ENCODE results near the gene MOK.
"Not testable (repeated sequence)": the region's sequence is repeated elsewhere in the genome, so short reads cannot be mapped to it uniquely, and the experiment has no call there.

MOK gene

DNA sequence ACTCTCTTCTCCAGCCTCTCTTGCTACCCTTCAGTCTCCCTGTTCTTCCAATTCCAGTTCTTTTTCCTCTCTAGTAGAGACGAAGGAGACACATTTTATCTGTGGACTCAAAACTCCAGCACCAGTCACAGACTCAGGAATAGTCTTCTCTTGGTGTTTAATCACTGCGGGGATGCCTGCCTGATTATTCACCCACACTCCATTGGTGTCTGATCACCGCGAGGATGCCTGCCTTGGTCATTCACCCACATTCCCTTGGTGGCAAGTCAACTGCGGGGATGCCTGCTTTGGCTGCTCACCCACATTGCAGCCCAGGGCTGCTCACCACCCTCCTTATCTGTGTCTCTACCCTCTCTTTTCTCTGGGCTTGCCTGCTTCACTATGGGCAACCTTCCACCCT, 64.5 kb downstream of the MOK start:
- not testable (repeated sequence) for DNase-seq

DNA sequence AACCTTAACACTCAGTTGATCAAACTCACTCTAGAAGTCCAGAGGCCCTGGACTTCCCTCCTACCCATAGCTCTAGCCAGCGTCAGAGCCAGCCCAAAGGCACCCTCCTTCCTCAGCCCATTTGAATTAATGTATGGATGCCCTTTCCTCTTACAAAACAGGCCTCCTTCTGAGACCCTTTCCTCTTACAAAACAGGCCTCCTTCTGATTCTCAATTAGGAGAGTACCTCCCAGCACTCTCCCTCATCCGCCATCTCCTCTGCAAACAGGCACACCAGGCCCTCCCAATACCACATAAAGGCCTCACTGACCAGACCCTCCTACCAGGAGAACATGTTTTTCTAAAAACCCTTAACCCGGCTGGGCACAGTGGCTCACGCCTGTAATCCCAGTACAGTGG, 65.7 kb downstream of the MOK start:
- DNase-seq: no peak

DNA sequence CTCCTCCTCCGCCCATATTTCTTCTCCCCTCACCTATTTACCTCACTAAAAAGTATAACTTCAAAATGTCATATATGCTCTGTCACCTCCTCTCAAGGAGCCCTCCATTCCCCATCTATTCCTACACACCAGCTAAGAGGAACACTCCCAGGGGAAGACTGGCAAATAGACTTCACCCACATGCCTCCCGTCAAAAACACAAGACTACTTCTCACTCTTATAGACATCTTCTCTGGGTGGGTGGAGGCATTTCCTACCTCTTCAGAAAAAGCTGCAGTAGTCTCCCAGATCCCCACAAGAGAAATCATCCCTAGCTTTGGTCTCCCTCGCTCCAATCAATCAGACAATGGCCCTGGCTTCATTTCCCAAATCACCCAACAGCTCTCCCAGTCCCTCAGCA, 66.2 kb downstream of the MOK start:
- no peak for DNase-seq

DNA sequence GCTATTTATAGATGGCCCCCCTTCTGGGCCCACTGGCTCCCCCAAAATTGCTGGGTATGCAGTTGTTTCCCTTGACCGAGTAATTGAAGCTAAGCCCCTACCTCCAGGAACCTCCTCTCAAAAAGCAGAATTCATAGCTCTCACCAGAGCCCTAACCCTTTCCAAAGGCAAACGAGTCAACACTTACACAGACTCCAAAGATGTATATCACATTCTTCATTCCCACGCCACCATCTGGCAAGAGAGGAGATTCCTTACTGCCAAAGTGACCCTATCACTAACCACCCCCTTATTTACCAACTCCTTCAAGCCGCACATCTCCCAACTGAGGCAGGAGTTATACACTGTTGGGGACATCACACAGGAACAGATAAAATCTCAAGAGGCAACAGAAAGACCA, 66.8 kb downstream of the MOK start:
- no peak for DNase-seq

DNA sequence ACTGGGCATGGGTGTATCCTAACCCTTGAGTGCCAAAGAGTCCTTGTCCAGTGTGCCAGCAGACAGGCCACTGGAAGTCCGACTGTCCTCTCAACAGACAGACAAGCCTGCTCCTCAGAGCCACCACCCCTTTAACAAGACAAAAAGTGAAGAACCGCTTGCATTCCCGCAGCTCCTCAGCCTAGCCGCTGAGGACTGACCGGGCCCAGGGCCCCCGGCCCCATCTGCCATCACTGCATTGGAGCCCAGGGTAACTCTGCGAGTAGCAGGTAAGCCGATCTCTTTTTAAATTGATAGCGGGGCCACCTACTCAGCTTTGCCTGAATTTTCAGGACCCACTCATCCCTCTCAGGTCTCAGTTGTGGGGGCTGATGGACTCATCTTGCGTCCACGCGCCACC, 68.9 kb downstream of the MOK start:
- no peak for DNase-seq

DNA sequence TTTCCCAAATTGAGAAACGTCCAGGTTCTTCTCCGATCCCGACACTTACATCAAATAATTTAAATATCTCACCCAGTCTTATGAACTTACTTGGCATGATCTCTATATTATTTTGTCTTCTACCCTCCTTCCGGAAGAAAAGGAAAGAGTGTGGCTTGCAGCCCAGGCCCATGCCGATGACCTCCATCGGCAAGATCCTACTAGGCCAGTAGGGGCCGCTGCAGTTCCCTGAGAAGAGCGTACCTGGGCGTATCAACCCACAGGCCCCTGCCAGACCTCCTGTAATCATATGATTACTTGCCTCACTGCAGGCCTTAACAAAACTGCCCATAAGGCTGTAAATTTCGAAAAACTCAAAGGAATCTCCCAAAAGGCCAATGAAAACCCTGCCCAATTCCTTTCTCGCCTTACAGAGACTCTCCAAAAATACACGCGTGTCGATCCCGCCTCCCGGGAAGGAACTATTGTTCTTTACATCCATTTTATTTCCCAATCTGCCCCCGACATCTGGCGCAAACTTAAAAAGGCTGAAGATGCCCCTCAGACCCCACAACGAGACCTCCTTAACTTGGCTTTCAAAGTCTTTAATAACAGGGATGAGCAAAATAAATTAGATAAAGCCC, 69.6 kb downstream of the MOK start:
- peak; percentile 86 for DNase-seq

DNA sequence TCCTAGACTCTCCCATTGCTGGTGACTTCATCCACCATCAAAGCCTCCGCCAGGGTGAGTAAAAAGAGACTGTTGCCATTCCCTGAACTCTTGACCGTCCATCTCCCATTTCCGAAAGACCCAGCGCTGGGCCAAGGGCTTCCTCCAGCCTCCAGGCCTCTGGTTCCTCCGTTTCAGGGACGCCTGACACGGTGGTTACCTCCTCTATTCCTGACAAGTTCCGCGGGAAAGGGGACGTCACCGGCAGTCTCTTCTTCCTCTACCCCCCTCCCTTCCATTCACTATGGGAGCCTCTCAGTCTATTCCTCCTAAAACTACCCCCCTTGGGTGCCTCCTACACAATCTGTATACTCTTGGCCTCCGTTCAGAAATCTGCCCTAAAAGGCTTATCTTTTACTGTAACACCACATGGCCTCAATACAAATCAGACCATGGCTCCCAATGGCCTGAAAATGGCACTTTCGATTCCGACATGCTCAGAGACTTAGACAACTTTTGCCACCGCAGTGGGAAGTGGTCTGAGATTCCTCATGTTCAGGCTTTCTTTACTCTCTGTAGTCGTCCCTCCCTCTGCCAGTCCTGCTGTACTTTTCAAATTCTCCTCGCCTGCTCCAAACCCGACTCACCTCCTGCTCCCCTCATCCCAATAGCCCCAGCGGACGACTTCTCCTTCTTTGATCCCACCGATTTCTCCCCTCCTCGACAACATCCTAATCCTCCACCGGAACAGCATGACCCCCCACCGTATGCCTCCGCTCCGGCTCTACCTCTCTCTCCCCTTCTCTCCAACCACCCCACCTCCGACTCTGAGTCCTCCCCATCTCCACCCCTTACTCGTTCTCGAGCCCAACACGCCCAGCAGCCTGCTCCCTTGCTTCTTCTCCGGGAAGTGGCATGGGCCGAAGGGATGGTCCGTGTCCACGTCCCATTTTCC, 70.4 kb downstream of the MOK start:
- DNase-seq: no peak

DNA sequence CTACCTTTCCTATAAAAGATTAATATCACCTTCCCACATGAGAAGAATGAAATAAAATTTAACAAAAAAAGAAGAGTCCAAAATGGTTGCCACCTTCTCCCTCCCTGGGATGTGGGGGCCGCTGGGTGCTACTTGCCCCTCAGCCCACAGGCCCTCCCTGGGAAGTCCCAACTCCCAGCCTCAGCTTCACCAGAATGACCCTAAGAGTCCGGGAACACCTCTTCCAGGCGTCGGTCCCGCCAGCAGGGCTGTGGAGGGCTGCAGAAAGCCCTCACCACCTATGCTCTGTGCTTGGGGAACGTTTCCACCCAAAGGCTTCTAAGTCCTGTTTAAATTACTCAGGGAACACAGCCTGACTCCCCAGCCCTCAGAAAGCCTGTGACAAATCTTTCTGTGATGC, 71.9 kb downstream of the MOK start:
- no peak for DNase-seq

DNA sequence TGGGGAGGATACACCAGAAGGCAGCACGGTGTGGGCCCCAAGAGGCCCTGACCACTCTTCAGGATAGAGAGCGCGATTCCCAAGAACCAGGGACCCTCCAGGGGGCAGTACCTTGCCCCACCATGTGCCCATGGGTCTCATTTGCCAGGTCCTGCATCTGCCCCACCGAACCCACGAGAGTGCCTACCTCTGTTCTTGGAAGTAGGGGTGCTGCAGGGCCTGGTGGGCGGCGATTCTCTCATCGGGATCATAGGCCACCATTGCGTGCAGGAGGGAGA, 72.7 kb downstream of the MOK start:
- no peak for DNase-seq

DNA sequence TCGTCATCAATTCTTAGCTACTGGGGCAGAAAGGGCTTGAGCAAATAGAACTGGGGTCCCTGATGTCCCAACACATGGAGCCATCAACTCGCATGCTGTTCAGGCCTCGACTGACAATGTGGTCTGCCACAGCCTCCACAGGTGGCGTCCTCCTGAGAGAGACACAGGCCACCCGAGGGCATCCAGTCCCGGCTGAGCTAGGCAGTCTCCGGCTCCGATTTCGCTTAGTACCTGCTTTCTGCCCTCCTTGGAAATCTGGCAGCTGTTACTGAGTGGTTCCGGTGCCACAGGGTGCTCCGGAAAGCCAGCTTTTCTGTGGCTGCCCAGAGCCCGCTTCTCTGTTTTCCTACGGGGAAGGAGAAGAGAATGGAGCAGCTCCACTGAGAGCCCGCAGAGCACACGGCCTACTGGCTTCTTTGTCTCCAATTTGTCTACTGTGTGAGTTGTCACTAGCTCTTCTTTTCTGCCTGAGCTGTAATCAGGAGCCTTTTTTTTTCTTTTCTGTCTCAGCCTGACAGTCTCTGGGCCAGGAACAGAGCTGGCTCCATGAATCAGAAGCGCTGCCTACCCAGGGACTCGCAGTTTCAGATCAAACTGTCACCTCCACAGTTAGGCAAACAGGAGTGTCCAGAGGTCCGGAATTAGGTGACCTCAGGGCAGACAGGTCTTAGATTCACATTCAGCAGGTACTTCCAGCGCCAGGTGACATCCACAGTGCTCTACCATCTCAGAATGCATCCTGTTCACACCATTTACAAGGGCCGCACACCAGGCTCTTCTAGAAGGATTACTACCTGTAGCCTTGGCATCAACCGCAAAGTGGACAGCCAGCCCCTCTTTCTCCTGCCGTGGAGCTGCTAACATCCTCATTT, 73.3 kb downstream of the MOK start:
- no peak for DNase-seq

DNA sequence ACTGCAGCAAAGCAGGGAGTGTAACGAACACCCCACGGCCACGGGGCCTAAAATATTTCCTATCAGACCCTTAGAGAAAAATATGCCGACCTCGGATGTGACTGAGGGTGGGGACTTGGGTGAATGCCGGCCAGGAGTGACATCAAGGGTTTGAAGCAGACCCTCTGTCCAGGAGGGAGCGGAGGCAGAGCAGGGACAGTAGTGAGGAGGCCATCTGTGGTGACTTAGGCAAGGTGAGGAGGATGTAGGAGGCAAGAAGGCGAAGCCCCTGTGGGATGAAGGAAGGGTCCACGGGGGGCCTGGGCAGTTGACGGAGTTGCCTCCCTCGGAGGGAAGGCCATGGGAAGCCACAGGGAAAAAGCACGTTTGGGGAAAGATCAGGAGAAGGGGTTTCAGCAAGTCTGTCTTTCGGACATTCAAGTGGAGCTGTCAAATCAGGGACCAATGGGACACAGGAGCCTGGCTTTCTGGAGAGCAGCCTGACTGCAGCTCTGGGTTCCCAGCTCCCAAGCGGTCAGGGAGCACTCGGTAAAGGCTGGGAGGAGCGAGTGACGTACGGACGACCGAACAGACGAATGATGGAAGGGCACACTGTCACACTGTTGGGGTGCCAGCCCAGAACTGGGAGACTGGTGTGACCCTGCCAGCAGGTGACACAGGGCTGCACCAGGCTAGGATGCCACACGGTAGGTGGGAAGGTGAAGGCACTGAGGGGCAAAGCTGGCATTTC, 74.3 kb downstream of the MOK start:
- DNase-seq: no peak

DNA sequence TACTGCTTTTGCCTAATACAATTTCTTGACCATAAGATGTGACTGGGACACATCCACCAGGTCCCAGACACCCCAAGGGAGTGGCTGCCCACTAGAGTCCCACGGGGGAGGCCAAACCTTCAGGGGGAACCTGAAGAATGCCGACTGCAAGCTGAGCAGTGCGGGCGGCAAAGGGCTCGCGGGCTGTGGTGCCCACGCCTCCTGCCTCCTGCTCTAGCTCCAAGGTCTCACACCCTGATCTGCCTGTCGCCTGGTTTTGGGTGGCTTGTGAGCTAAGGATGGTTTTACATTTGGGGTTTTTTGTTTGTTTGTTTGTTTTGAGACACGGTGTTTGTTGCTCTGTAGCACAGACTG, 75.2 kb downstream of the MOK start:
- no peak for DNase-seq

DNA sequence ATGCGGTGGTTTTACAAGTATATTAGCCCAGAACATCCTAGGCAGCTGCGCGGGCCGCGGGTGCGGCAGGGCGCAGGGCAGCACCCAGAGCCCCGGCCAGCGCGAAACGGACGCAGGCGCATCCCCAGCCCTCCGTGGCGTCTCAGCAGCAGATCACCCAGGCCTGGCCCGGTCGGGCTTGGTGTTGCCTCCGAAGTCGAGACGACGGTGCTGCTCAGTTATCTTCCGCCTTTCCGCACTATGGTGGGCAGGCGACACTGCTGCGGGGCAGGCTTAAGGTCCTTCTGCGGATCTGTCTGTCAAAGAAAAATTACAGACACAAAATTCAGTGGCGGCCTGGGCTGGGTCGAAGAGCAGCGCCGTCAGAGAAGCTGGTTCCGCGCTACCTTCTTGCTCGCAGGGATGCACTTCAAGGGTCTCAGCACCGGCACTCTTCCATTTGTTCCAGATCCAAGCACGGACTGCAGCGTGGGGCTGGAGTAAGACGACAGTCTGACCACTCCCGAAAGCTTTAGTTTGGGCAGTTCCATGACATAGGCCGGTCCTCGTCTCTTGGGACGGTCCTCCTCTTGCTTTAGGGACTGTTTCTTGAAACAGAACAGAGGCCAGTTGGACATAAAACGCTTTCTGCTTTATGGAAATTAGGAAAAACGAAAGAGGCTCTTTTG, 75.8 kb downstream of the MOK start:
- no peak for DNase-seq

DNA sequence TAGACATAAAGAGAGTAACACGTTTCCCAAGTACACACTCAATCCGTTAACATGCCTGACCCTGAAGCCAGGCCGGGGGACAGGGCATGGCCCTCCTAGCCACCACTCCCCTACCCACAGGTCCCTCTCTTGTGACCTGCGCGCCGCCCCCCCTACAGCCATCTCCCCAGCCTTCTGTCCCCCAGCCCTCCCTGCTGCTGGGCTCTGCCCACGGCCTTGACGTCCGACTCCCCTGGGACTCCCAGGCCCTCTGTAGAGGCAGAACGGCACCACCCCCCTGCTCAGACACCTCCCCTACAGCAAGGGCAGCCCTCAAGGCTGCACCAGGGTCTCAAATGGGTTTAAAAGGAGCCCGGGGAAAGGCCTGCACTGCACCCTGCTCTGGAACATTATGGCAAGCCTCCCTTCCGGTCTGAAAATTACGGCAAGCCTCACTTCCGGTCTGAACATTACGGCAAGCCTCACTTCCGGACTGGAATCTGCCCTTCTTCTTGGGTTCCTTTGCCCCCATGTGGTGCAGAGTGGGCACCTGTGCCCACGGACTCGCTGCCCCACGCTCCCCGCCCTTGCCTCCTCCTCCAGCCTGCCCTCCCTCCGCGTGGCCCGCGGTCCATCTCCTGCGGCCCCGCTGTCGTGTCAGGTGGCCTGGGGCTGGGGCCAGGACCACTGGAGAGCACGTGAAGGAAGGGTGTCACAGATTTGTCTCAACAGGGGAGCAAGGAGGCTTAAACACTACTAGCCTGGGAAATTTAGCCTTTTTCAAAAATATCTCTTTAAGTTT, 77.6 kb downstream of the MOK start:
- DNase-seq: no peak

DNA sequence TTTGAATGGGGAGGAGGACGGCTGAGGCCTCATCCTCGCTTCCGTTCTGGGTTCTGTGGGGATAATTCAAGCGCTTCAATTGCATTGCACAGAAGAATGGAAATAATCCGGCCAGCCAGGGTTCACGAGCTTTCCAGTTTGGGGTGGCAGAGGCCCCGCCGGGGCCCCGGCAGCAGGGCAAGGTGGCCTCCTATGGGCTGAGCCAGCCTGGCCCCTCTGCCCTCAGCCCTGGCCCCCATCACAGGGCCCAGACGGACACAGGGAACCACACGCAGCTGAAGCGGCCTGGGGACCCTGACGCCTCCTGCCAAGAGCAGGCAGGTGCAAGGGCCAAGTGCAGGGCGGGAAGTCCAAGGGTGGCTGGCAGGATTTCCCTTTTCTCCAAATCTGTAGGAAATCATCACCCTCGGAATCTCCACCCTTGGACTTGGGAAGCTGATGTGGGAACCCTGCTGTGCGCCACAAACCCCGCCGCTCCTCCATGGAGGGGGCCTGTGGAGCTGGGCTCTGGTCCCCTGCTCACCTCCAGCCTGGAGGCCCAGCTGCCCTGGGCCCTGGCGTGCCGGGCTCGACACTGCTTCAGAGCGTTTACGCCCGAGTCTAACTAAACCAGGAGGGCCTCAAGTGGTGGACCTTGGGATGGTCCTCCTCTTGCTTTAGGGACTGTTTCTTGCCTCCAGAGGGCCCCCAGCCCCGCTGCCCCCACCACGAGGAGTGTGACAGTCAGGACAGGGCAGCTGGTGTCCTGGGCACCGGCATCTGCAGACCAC, 78.4 kb downstream of the MOK start:
- DNase-seq: no peak

DNA sequence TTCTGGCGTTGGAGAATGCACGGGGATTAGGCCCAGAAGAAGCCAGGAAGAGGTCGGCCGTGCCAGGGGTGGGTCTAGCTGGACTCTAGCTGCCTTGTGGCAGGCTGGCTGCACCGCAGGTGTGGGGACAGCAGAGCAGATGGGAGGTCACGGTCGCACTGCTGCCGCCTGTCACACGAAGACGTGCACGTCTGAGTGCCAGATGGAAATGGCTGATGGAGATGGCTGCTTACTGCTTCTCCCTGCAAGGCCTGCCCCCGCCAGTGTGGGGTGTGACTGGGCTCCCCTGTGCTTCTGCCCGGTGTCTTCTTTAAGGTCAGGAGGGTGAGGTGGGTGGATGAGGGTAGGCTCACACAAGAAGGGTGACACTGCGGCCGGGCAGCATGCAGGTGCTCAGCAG, 79.0 kb downstream of the MOK start:
- DNase-seq: no peak

DNA sequence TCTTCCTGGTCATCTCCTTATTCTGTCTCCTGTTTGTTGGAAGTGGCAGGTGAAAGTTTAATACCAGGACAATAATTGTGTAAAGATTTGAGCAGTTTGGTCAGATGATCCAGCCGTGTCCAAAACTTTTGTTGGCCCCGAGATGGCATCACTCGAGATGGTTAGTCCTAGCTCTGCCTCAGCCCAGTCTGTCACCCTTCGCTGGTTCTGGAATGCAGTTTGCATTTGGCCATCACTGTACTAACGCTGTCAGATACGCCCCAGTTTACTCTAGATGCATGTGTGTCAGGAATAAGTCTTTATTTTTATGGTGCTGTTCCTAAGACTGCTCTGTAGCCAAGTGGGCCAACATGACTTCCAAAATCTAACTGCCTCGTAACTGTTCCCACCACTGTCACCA, 79.6 kb downstream of the MOK start:
- no peak for DNase-seq

DNA sequence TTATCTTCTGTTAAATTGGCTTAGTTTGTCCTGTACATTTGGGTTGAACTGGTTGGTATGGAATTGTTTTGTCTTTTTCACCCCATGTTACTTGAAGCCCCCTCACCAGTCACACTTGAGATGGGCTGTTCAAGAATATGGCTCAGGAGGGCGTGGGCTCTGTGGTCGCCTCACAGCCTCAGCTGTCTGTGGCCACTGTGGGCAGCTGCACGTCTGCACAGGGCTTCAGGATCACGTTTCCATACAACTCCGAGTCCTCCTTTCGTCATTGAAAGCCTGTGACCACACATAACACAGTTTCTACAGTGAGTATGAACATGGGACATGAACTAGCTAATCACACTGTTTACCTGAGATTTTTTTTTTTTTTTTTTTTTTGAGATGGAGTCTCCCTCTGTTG, 81.3 kb downstream of the MOK start:
- DNase-seq: no peak

DNA sequence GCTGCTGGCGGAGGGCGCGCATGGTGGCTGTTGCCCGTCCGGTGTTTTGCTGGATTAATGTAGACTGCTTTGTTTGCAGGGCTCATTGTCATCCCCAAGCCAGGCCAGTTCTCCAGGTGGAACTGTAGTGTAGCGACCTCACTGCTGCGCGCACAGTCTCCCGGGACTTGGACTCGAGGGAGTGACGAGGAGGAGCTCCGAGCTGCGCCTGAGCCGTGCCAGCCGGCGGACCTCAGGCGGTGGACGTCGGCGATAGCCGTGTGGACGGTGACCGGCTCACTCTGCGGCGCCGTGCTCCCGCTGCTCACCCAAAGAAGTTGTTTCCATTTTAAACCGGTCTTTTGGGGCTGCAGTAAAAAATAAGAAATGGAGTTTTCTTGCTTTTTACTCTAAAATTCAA, 82.2 kb downstream of the MOK start:
- no peak for DNase-seq

DNA sequence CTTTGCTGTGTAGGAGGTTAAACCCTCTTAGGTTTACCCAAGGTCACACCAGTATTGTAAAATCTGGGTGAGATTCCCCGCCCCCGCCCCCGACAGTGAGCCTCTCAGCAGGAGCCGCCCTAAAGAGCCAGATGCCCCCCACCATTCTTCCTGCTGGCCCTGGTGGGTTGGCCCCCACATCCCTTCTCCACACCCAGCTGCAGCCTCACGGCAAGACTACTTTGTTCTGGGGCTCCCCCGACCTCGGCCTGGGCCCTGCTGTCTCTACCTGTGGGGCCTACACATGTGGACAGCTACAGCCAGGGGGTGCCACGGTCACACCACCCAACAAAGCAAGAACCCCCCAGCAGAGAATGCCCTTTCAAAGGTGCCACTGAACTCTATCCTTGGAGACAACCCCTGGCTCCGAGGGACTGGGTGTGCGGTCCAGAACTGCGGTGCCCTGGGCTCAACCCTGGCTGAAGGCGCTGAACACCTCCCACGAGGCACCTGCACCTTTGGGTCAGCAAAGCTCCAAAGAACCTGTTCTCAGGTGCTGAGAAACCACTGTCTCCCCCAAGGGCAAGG, 82.9 kb downstream of the MOK start:
- DNase-seq: no peak

DNA sequence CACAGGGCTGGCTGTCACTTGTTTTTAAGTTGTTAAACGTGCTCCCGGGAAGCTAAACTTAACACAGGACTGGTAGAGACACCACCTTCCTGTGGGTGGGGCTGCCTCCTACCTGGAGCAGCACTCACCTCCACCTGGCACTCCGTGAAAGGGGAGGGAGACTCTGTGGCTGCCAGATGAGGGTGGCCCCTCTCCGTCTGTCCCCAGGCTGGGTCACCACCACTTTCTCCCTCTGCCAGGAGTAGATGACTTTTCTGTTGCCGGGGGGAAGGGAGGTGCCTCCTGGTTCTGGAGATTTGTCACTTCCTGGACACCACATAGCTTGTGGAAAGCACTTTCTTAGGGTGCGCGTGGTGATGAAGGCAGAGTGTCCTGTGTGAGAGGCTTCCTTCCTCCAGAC, 83.9 kb downstream of the MOK start:
- DNase-seq: no peak

All from DMS53 (cell line).